Stimulated activated CD4-positive, alpha-beta T cell treated with anti-CD3 and anti-CD28 coated beads, Interleukin-1b, Interleukin-23, amount 100 ng/mL, for 48 hours (primary cell): Measurements from ENCODE around the gene TRIM63.

Source experiments
- DNase-seq: peaks from one replicate; pipeline ENCODE4 v3.0.0-alpha.2; 2020

Gene TRIM63

DNA sequence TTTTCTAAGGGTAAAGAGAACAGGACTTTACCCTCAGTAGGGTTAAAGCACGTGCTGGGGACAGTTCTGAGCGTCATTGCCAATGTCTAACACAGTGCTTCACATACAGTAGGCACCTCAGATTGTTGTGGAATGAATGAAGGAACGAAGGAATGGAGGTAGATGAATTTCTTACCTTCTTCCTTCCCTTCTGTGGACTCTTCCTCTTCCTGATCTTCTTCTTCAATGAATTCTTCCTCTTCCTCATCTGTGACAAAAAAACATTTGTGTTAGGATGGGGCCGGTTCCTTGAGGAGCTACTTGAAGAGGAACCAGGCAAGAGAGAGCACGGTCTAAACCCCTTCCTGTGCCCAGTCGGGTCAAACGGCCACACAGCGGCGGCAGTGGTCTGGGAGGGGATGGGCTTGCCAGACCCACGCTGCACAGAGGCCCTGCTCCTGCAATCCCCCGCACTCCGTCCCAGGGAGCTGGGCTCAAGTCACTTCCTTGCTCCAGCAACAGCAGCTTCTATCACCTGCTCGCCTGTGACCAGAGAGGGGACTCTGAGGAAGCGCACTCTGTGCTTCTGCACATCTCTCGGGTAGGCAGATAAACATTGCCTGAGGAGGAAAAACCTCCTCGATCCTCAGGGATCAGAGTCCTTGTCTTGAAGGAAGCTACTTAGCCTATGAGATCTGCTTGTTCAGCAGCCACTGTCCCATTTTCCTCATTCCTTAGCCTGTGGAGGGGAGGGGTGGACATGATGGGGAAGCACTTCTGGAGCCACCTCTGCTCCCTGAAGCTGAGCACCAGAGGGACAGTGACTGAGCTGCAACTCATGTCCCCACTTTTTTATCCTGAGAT is 13.5 kb downstream of the TRIM63 start:
- no peak for DNase-seq

GRCh38 chr1:26050248-26050640 is 17.2 kb downstream of the TRIM63 start:
- no peak for DNase-seq

DNA sequence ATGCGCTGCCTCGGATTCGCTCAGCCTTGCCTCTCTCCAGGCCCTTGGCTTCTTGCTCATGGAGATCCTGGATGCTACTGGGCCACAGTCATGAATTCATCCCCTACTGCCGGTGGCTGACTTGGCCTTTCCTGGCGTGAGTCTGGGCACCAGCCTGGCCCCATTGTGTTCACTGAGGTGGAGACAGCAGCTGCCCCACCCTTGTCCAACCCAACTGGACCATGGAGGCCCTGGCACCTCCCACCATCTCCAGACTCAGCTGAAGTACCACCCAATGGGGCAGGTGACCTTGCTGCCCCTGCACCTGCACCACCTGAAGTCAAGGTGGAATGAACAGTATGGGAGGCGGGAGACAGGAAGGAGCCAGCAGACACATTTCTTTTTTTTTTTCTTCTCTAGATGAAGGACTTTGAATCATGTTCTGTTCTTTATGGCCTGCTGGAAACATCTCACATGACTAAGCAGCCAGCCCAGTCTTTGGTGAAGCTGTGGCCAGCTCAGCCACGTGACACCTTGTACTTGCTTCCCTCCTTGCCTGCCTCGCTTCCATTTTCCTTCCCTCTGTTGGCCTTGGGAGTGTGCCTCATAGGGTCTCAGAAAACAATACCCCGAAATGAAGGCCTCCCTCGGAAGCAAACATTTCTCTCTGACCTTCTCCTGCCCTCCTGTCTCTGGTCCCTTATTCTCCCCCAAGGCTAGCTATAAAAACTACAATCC is 17.7 kb downstream of the TRIM63 start:
- no peak for DNase-seq

DNA sequence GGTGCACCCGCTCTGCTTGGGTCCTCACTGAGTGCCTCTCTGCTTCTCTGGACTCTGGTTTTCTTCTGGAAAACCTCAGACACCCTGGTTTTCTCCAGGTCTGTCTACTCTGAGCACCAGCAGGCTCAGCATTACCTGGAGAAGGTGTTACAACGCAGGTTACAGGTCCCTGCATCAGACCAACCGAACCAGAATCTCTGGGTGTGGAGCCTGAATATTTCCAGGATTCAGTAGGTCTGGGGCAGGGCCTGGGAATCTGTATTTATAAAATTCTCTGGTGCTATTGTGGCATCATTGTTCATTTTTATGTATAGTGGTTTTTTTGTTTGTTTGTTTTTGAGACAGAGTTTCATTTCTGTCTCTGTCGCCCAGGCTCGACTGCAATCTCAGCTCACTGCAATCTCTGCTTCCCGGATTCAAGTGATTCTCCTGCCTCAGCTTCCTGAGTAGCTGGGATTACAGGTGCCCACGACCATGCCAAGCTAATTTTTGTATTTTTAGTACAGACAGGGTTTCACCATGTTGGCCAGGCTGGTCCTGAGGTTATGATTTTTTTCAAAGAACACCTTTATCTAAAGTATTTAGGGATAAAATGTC is 20.1 kb downstream of the TRIM63 start:
- DNase-seq = no peak

DNA sequence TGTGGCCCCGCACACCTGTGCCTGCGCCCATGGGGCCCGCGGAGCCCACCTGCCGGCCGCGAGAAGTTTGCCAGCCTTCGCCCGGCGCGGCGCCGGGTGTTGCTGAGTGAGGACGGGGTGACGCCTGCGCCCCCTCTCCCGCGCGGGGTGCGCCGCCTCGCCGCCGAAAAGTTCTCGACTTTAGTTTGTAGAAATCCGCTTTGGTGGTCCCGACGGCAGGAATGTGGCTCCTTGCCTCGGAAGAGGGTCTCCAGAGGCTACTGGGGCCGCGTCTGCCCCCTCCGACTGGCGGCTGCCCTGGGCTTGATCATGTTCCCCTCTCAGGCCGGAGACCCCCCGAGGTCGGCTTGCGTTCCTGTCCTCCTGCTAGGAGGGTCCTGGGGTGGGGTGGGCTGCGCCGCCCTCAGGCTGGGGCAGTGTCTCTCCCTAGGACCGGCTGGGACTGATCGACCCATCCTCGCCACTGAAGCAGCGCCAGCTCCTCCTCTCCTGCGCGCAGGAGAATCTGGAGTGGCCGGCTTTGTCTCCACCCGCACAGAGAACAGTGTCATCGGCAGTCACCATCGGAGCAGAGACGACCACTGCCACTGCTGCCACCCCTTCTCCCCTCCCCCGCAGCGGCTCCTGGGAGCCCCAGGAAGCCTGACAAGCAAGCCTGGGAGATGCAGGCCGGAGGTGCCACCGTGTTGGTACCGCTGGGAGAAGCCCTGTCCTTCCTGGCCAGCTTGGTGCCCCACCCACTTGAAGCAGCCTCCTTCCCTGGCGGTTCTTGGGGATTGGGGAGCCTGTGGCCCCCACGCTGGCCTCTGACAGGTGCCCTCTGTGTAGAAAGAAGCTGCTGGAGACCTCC is 21.0 kb downstream of the TRIM63 start:
- DNase-seq = no peak

- DNase-seq = no peak
These were observed 21.6 kb downstream of the TRIM63 start, which contains the start of gene SLC30A2 for GRCh38 chr1:26045722-26046245. Gene SLC30A2 (minus strand): TSS chr1:26046118. CDS start chr1:26045896, 222 bp downstream.

GRCh38 chr1:26044971-26045721 is 22.3 kb downstream of the TRIM63 start:
- no peak for DNase-seq

DNA sequence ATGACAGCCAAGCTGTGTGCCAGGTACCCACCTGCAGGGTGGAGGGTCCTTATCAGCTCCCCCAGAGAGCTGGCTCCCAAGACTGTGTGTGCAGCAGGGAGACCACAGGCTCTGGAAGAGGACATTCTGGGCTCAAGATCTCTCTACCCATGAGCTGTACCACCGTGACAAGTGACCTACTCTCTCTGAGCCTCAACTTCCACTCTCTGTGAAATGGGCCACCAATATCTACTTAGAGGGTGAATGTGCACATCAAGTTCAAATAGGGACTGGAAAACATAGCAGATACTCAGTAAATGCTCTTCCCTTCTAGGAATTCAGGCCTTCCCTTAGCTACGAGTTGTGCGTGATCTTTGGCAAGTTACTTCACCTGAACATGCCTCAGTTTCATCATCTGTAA is 23.0 kb downstream of the TRIM63 start:
- no peak for DNase-seq

GRCh38 chr1:26043765-26044164 is 23.7 kb downstream of the TRIM63 start:
- DNase-seq = no peak

GRCh38 chr1:26041978-26042377 is 25.5 kb downstream of the TRIM63 start:
- DNase-seq = no peak

DNA sequence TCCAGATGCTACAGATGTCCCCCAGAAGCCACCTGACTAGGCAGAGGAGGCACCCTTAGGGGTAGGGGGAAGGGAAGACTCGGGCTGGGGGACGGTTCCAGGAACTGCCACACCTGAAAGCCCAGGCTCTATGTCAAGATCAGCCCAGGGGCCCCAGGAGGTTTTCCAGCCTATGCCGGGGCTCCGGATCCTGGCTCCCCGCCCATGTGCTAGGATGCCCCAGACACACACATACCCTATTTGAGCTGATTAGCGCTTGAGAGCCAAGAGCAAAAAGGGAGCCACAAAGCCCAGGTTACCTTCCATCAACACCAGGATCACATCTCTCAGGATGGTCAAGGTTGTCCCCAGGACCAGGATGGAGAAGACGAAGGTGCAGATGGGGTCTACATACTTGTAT is 26.0 kb downstream of the TRIM63 start:
- no peak for DNase-seq

DNA sequence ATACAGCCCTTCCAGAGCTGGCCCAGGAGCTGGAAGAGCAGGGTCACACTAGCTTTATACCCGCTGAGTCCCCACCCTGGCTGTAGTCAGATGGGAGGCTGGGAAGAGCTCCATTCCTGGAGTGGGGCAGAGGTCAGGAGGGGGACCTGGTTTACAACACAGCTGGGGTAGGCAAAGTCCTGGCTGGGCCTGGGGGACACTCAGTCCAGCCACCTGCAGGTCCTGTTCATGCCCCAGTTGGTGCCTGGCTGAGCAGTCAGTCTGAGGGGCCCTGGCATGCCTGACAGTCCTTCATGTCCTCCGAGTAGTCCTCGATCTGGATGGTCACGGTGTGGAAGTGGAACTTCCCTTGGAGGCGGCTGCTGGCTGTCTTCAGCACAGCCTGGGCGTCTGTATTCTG is 28.5 kb downstream of the TRIM63 start:
- no peak for DNase-seq

- no peak for DNase-seq
These were observed 29.0 kb downstream of the TRIM63 start for GRCh38 chr1:26038477-26038876.

- DNase-seq = no peak
These were observed 29.5 kb downstream of the TRIM63 start for GRCh38 chr1:26037904-26038303.

- DNase-seq = no peak
These were observed 30.6 kb downstream of the TRIM63 start for GRCh38 chr1:26036756-26037281.

DNA sequence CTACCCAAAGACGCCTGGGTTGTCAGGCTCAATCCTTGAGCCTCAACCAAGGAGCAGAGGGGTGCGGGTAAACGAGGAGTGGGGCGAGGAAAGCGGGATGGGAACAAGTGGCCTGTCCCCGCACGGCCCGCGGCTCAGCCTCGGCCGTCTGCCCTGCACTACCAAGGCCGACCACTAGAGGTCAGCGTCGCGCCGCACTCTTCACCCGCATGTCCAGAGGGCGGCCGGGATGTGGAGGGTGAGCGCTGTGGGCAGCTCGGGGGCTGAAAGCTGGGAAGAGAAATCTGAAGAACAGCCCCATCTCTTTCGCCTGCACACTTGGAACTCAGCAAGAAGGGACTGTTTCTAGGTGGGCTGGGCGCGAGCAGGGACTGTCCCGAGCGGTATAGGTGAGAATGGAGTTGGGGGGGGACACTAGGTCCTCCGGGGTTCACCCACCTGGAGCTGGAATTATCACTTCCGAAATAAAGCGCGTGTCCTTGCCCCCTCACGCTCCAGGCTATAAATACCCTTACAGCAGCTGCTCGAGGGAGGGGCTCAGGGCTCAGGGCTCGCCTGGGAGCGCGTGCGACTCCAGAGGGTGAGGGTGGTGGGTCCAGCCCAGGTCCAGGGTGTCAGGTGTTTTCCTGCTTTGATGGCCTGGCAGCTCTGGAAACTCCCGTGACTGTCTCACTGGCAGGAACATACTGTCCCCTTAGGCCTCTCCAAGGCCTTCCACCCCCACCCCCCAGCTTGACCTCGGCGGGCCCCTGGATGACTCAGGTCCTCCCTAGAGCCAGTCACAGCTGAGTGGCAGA is 31.3 kb downstream of the TRIM63 start:
- peak; percentile 66 for DNase-seq

- DNase-seq = peak; percentile 92
These were observed 32.0 kb downstream of the TRIM63 start for GRCh38 chr1:26035203-26035958.

GRCh38 chr1:26034504-26035202 is 32.8 kb downstream of the TRIM63 start:
- no peak for DNase-seq

- DNase-seq = no peak
These were observed 34.6 kb downstream of the TRIM63 start for GRCh38 chr1:26032656-26033357.
